ENCODE results near the gene ZNF408.
"Not testable (repeated sequence)": the region's sequence is repeated elsewhere in the genome, so short reads cannot be mapped to it uniquely, and the experiment has no call there.

Gene ZNF408

DNA sequence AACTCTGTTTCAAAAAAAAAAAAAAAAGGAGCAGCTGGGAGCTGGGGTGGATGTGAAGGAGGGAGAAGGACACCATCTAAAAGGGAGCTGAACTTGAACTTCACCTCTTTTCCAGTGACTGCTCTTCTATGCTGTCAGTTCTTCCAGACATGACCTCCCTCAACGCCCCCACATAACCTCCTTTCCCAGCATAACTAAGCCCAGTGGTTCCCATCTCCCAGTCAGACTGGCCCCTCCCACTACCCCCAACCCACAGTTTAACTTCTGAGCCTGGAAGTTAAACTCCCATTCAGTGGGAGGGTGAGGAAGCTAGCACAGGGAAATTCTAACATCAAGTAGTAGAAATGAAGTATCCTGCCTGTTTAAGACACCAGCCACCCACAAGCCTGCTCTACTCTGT is 2.2 kb upstream of the ZNF408 start:
- no peak for DNase-seq

DNA sequence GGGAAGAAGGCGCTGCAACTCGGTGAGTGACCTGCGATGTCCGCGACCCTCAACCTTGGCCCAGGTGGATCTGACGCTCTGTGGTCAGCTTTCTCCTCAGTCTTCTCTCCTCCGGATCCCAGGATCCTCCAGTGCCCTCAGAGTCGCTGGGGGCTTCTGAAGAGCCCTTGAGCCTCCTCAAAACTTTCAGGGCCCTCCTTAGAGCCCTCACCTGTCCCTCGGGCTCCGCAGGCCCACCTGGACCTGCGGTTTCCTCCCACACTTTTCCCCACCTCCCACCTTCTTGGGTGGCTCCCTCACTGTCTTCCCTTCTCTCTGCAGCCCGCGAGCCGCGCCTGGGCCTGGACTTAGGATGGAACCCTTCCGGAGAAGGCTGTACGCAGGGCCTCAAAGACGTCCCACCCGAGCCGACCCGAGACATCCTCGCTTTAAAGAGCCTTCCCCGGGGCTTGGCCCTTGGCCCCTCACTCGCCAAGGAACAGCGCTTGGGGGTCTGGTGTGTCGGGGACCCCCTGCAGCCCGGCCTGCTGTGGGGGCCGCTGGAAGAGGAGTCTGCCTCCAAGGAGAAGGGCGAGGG is 335 bp downstream of the ZNF408 start:
- DNase-seq, result no peak

- DNase-seq, result no peak
Observed at GRCh38 chr11:46705070-46705688, 4.3 kb downstream of the ZNF408 start.

DNA sequence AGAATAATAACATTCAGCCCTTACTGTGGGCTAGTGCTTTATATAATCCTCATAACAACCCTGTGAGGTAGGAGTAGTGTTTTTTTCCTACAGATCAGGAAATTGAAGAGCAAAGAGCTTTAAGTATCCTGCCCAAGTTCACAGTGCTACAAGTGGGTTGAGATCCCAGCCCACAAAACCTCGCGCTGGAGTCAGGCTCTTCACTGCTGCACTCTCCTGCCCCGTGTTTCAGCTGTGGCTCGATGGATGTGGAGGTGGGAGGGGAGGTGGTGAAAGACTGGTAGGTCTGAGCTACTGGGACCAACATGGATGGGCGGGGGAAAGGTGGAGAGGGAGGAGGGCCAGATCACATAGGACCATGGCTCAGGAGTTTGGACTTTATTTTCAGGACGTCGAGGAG is 6.1 kb downstream of the ZNF408 start:
- no peak for DNase-seq

- DNase-seq, result not testable (repeated sequence)
Observed at GRCh38 chr11:46709351-46709750, 8.5 kb downstream of the ZNF408 start.

DNA sequence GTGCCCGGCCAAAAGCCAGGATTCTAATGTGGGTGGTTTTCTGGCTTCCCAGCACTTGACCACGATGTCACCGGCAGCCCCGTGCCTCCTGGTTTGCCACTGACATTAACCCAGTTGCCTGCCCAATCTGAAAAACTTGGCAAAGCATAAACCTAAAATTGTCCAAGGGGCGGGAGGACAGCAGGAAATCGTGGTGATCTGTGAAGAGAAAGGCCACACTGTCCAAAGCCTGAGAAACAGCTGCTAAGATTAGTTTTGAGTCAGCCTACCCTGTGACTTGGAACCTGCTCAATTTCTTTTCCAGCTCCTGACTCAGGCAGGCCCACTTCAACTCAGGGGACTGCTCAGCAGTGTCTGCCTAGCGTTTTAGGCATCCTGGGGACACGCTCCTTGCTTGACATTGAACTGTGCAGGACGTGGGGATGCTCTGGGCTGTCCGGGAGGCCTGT is 10.0 kb downstream of the ZNF408 start:
- no peak for DNase-seq

- no peak for DNase-seq
Observed at GRCh38 chr11:46711303-46711702, 10.5 kb downstream of the ZNF408 start.

- no peak for DNase-seq
Observed at GRCh38 chr11:46712874-46713576, 12.2 kb downstream of the ZNF408 start.

- not testable (repeated sequence) for DNase-seq
Observed at GRCh38 chr11:46717825-46718154, 17.0 kb downstream of the ZNF408 start.

DNA sequence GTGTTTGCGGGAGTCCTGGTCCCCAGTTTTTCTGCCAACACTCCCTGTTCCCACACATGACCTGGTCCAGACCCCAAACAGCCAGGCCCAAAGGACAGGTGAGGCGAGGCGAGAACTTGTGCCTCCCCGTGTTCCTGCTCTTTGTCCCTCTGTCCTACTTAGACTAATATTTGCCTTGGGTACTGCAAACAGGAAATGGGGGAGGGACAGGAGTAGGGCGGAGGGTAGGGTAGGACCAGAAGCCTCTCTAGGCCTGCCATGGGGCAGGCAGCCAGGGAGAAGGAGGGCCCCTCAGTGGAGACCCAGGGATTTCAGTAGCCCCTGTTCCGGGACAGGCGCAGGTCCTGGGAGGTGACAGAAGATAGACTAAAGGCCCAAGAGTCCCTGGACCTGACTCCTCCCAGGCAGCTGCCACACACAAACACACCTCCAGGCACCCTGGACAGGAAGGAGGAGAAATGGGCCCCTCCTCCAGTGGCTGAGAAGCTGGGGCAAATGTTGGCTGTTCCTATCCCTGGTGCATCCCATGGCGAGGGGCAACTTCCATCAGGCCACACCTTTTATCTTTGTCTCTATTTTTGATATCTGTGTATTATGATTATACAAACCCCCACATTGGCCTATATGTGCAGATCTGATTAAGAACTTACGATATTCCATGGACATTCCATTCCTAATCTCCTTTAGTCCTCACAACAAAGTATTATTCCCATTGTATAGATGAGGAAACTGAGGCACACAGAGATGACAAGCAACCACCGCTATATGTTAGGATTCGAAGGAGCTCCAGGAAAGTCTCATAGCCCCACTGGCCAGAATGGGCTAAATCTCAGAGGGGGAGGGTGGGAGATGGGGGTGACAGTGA is 17.6 kb downstream of the ZNF408 start:
- no peak for DNase-seq

DNA sequence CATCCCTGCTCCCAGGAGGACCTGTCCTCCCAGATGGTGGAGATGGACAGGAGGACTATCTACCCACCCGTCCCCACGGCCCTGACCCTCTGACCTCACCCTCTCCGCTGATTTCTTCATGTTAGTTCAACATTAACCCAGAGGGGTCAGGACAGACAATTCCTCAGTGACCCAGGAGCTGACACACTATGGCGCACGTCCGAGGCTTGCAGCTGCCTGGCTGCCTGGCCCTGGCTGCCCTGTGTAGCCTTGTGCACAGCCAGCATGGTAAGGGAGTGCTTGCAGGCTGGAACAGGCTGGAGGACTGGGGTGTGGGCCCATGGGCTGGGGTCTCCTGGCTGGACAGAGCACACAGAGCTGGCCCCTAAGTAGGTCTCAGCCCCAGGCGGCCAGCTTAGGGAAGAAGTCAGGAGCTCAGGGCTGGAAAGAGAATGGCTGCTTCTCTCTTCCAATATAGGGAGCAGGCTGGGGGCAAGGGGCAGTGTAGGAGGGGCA is 18.3 kb downstream of the ZNF408 start, which contains the start of gene F2:
Gene F2, plus strand, starts transcription at position 166 of the 495 bp plus-strand sequence. Its CDS starts 23 bp downstream, at position 189.
- DNase-seq, result no peak

GRCh38 chr11:46719543-46720218 is 18.9 kb downstream of the ZNF408 start:
- DNase-seq, result no peak

- DNase-seq, result no peak
Observed at GRCh38 chr11:46721286-46721685, 20.5 kb downstream of the ZNF408 start.

DNA sequence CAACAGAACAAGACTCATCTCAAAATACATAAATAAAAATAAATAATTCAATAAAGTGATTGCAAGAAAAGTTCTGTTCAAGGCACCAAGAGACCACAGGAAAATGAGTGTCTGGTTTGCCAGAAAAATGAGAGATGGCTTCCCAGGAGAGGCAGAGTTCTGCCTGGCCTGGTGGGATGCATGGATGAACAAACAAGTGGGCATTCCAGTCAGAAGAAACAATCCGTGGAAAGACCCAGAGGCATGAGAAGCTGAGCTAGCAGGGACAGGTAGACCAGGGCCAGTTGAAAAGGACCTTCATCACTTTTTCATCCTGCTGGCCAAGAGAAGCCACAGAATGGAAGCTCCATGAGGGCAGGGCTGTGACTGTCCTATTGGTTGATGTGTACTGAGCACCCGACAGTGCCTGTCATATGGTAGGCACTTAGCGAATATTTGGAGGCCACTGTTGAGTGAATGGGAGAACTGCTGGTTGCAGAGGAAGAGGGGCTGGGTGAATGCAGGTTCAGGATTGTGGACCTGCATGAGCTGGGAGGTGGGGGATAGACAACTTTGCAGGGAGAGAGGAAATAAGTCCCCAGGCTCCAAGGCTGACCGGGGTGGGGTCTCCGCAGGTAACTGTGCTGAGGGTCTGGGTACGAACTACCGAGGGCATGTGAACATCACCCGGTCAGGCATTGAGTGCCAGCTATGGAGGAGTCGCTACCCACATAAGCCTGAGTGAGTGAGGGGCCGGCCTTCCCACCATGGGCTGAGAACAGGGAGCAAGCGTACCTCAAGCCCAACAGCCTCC is 21.9 kb downstream of the ZNF408 start:
- no peak for DNase-seq

- DNase-seq, result no peak
Observed at GRCh38 chr11:46723359-46723680, 22.5 kb downstream of the ZNF408 start.

DNA sequence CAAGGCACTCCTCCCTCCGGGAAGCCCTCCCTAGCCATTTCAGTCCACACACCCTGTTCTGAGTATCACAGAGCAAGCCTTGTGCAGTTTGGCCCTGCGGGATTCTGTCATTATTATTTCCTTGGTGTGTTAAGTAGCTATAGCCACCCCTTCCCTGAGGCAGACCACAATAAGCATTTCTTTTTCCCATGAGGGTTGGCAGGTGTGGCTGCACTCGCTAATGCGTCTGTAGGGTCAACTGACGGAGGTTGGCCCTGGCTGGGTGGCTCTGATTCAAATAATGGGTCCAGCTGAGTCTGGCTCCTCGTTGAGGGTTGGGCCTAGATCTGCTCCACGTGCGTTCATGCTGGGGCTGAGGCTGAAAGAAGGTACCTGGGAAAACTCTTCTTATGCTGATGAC is 23.3 kb downstream of the ZNF408 start:
- no peak for DNase-seq

DNA sequence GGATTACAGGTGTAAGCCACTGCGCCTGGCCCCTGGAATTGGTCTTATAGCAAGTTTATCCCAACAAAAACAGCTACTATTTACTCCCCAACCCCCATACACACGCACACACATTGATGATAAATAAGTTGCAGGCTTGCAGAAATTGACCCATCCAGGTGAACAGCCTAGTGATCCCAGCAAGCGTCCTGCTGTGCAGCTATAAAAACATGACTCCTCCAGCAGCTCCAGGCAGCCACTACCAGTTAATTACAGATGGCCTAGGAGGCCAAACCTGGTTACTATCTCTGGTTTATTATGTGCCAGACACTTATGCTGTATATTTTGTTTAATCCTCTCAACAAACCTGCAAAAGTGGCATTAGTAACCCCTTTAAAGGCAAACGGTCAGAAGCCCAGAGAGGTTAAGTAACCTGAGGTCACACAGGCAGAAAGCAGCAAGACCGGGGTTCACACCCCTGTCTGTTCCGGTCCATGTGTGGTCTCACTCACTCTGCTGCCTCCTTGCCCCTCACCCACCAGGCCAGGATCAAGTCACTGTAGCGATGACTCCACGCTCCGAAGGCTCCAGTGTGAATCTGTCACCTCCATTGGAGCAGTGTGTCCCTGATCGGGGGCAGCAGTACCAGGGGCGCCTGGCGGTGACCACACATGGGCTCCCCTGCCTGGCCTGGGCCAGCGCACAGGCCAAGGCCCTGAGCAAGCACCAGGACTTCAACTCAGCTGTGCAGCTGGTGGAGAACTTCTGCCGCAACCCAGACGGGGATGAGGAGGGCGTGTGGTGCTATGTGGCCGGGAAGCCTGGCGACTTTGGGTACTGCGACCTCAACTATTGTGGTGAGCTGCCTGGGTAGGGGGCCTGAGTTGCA is 24.7 kb downstream of the ZNF408 start:
- DNase-seq, result no peak

GRCh38 chr11:46726206-46726862 is 25.5 kb downstream of the ZNF408 start:
- no peak for DNase-seq

DNA sequence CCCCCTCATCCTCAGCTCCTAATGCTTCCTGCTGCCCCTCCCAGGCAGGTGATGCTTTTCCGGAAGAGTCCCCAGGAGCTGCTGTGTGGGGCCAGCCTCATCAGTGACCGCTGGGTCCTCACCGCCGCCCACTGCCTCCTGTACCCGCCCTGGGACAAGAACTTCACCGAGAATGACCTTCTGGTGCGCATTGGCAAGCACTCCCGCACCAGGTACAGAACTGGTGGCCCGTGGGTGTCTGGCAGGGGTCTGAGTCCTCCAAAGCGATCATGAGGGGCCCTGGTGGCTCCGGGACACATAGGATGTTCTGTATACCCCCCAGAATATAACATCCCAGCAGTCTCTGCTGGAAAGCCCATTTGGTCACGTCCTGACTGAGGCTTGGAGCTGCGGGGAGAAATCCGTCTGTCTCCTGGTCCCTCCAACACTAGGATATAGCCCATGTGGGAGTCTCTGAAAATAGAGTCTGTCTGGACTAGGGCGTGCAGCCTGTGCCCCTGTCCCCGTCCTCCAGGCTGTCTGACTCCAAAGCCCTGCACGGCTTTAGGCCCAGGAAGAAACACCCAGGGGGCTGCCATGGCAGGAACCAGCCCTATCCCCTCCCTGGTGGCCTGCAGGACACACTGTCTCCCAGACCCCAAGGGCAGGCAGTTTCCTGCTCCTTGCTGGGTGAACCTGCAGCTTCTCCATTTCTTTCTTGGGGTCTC is 27.3 kb downstream of the ZNF408 start:
- DNase-seq, result no peak

DNA sequence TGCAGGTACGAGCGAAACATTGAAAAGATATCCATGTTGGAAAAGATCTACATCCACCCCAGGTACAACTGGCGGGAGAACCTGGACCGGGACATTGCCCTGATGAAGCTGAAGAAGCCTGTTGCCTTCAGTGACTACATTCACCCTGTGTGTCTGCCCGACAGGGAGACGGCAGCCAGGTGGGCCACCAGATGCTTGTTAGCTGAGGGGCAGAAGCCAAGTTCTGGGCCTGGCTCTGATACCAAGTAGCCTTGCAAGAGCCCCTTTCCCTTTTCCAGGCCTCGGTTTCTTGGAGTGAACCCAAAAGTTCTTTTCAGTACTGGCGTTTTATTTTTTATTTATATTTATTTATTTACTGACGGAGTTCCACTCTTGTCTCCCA is 27.8 kb downstream of the ZNF408 start:
- DNase-seq, result no peak

All from stimulated activated naive CD4-positive, alpha-beta T cell treated with Interleukin-2 at 50 U/mL for 16 hours (primary cell).